Measurements from ENCODE around the gene LRMDA.

The LRMDA gene

GRCh38 chr10:75776738-75777504 lies 345.5 kb downstream of the LRMDA start:
- DNase-seq (ENCODE audit: low read depth), result no peak

DNA sequence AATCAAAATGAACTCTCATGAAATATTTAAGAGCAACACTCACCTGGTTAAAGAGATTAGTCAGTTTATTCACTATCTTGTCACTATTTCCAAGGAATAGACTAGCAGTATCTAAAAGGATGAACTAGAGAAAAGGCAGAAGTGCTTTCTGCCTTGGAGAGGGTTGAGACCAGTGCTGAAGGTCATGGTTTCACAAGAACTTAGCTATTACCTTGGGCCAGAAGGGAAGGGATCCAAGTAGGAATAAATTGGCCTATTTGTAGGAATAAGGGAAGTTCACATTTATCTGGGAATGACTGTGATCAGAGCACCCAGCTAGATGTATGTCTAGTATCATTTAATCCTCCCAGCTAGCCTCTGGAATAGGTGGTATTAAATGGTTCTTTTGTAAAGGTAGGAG lies 347.2 kb downstream of the LRMDA start:
- DNase-seq (ENCODE audit: low read depth), result no peak

GRCh38 chr10:75779276-75779675 lies 347.9 kb downstream of the LRMDA start:
- no peak for DNase-seq (ENCODE audit: low read depth)

- DNase-seq (ENCODE audit: low read depth), result no peak
Measured at GRCh38 chr10:75782463-75783248, 351.2 kb downstream of the LRMDA start.

DNA sequence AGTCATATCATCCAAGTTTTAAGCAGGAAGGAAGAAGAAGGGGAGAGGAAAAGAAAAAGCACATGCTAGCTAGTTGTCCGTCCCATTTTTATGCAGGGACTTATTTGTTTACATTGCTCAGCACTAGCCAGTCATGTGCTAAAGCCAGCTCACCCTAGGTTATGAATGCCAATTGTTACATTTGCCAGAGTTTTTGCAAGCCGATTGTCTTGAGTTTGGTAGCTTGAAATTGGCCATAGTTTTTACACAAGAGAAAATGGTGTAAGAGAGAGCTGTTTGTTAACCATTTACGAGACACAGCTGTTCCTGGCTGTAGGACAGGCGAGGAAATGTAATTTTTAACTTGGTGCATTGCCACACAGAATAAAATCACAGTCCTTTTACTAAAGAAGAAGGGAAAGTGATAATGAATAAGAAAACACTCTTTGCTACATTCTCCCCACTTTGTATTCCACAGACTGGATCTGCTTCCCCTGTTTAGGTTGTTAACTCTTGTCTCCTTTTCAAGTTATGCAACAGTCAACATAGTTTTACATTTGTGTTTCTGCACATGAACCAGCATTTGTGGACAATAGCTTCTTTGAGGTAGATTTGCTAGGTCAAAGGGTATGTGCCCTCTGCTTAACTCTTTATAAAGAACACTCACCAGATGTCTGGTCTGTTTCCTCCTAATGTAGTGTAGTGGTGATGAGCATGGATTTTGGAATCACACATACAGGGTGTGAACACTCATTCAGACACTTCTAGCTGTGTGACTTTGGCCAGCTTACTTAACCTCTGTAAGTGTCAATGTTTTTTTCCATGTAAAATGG lies 357.2 kb downstream of the LRMDA start:
- no peak for DNase-seq (ENCODE audit: low read depth)

GRCh38 chr10:75793848-75794247 lies 362.4 kb downstream of the LRMDA start:
- no peak for DNase-seq (ENCODE audit: low read depth)

- no peak for DNase-seq (ENCODE audit: low read depth)
Measured at GRCh38 chr10:75801121-75801520, 369.7 kb downstream of the LRMDA start.

- DNase-seq (ENCODE audit: low read depth), result no peak
Measured at GRCh38 chr10:75801661-75802060, 370.2 kb downstream of the LRMDA start.

DNA sequence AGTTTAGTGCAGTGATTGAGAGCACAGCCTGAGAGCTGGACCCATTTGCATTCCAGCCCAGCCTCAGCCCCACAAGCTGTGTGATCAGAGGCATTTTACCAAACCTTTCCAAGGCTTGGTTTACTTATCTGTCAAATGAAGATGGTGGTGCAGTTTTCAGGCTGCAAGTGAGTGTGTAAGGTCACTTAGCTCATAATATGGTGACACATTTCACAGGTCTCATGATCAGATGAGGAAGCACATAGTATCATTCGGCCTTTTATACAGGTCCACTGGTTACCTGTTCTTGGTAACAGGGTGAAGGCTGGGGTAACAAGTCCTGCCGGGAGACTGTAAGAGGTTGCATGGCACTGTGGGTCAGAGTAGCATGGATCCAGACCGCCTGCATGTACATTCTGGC lies 371.7 kb downstream of the LRMDA start:
- no peak for DNase-seq (ENCODE audit: low read depth)

- no peak for DNase-seq (ENCODE audit: low read depth)
Measured at GRCh38 chr10:75803816-75804552, 372.6 kb downstream of the LRMDA start.

DNA sequence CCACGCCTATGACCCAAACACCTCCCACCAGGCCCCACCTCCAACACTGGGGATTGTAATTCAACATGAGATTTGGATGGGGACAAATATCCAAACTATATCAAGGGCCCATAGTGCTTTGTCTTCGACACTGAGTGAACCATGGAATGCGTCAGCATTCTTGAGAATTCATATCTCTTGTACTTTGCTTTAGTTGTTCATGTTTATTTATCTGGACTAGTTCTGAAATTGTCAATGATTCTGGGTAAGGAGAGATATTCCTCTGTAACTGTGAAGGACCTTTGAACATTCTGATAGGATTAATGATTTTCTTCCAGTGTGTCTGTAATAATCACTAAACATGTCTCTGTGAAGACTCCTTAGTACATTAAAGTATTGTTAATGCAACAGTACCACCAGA lies 374.8 kb downstream of the LRMDA start:
- DNase-seq (ENCODE audit: low read depth), result no peak

- DNase-seq (ENCODE audit: low read depth), result no peak
Measured at GRCh38 chr10:75807456-75807855, 376.0 kb downstream of the LRMDA start.

GRCh38 chr10:75809003-75809402 lies 377.6 kb downstream of the LRMDA start:
- no peak for DNase-seq (ENCODE audit: low read depth)

DNA sequence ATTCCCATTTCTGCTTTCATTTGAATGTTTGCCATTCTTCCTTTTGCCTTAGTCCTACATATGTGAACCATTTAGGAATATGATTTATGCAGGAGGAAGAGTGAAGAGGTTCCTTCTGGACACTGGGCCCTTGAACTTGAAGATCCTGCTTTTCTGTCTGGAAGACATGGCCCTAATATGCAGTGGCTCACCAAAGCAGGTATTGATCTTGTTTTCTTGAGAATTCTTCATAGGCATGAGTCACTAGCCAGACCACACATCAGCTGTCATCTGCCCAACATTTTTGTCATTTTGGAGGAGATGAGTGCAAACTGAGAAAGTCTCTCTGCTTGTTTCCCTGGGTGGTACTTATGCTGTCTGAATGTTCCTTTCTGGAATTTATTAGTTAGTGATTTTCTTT lies 382.6 kb downstream of the LRMDA start:
- DNase-seq (ENCODE audit: low read depth), result no peak

DNA sequence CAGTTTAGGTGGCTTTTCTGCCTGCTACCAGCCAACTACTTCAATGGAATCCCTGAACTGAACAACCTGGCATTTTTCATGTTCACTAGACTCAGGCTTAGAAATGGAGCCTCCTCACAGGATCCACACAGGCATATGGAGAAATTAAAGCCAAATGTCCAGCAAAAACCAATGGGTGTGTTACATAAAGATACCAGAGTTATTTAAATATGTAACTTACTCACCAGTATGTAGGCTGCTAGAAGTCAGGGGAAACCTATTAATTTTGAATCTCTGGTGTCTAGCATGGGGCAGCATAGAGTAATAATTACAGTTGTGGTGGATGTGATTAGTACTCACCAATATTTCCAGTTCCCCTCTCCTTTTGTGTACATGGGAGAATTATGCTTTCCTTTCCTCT lies 383.6 kb downstream of the LRMDA start:
- DNase-seq (ENCODE audit: low read depth), result no peak

DNA sequence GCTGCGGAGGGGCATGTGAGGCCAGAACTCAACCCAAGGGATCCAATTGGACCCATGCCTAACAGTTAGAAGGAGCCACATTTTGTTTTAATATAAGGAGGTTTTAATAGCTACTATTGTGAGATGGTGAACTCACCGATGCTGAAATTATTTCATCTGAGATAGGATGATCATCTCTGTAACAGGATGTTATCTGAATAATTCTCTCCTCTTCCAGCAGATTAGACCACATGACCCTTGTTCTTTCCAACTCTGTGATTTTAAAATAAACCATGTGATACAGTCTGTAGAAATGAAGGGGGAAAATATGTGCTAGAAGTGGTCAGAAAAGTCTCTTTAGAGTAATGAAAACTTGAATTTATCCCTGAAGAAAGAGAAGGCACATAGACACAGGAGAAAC lies 385.8 kb downstream of the LRMDA start:
- DNase-seq (ENCODE audit: low read depth), result no peak

GRCh38 chr10:75818552-75818951 lies 387.1 kb downstream of the LRMDA start:
- no peak for DNase-seq (ENCODE audit: low read depth)

DNA sequence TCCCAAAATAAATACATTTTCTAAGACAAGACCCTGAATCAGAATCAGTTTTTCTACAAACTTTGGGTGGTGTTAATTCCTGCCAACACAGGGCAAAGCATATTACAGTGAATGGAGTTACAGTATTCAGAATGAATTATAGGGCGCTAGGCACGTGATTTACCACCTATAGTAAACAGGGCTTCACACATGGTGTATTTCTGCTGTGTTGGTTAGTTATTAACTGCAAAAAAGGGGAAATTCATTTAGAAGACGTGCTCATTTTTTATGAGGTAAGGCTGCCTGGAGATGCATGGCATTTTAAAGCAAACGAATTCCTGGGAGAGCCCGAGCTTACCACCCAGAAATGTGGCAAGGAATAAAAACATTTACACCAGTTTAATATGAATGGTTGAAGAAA lies 393.8 kb downstream of the LRMDA start:
- DNase-seq (ENCODE audit: low read depth), result no peak

DNA sequence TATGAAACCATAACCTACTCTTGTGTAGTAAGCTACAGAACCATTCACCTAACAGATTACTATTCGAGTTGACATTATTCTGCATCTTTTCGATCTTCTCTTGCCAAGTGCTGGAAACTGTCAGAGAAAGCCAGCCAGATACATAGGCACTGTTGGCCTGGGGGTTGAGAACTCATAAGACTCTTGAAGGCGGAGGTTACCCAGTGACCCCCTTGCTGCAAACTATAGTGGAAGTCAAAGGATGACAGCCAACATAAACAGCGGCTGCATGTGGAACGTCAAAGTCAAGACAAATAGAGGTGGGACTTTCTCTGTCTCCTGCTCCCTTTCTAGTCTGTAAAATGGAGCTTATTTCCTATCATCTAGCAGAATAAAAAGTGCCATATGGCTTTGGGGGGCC lies 394.2 kb downstream of the LRMDA start:
- no peak for DNase-seq (ENCODE audit: low read depth)

- no peak for DNase-seq (ENCODE audit: low read depth)
Measured at GRCh38 chr10:75826846-75827245, 395.4 kb downstream of the LRMDA start.

DNA sequence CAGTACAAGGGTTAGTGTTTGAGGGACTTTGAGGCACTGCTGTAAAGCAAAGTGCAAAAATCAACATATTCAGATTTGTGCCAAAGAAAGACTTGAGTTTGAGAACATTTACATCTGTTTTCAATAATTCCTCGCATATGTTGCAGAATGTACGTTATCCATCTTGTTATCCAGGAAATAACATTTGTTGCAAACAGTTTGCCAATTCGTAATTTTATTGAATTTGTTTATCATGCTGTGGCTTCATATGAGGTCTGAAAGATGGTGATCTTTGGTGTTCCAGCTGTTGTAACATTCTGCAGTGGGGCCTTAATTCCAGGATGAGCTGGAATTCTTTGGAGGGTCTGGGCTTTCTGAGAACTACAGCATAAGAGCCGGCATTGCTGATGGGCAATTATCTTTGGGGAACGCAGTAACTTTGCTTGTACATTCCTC lies 396.2 kb downstream of the LRMDA start:
- DNase-seq (ENCODE audit: low read depth), result no peak

DNA sequence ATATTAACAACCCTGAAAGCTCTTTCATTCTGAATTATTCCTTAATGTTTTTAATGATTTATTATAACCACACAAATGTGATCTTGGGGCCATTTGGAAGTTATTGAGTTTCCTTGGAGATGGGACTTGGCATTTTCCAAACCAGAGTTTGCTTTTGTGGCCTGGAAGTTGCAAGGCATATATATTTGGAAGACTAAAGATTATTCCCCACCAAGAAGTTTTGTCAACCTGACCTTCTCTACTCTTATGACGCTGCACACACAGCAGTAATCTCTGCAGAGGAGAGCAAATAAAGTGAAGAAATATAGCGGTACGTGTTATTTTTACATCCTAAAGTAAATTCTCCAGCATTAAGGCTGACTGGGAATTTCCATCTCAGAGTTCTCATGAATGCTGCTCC lies 397.0 kb downstream of the LRMDA start:
- no peak for DNase-seq (ENCODE audit: low read depth)

Data from activated T-cell treated with anti-CD3 and anti-CD28 coated beads for 1 hour (primary cell).